M059J (cell line): Measurements from ENCODE around the gene CLIC1. TPM values are rescaled to one million over a fixed set of nuclear protein-coding genes. Genes with fewer than 3 reads are reported as not detected.

Source experiments
- DNase-seq: peaks from one replicate; pipeline ENCODE4 v3.0.0-alpha.2; 2012; ENCODE audit warnings: low read depth
- total RNA-seq: library from RNA; depleted of rRNA; stranded (reverse); fragments of >200 nt; shearing (Covaris generic); gene quantifications from 2 replicates; pipeline ENCODE4 v1.2.3, GENCODE V29; 2014

CLIC1 gene
- total RNA-seq, 1 experiment from 2014 or later = 1,686 TPM

- peak; percentile 97 for DNase-seq
Measured at GRCh38 chr6:31737991-31738979, 2.0 kb upstream of the CLIC1 start.

- DNase-seq = peak; percentile 51
Measured at GRCh38 chr6:31737315-31737990, 1.1 kb upstream of the CLIC1 start.

- DNase-seq = no peak
Measured at GRCh38 chr6:31736768-31737314, 511 bp upstream of the CLIC1 start.

- DNase-seq = peak; percentile 93
Measured at GRCh38 chr6:31734821-31735406, 1.4 kb downstream of the CLIC1 start.

- no peak for DNase-seq
Measured at GRCh38 chr6:31734247-31734820, 2.0 kb downstream of the CLIC1 start.

- no peak for DNase-seq
Measured at GRCh38 chr6:31733734-31734133, 2.6 kb downstream of the CLIC1 start.

GRCh38 chr6:31732029-31732428, 4.3 kb downstream of the CLIC1 start:
- DNase-seq = no peak

- peak; percentile 35 for DNase-seq
Measured at GRCh38 chr6:31730631-31731086, 5.7 kb downstream of the CLIC1 start.

- DNase-seq = peak; percentile 89
Measured at GRCh38 chr6:31729979-31730630, 6.2 kb downstream of the CLIC1 start.

GRCh38 chr6:31729515-31729978, 6.8 kb downstream of the CLIC1 start:
- DNase-seq = peak; percentile 92

GRCh38 chr6:31728767-31729514, 7.4 kb downstream of the CLIC1 start, which contains the start of gene DDAH2:
Gene DDAH2, minus strand, starts transcription at chr6:31729299. Its CDS starts 138 bp downstream, at chr6:31729161.
- no peak for DNase-seq

GRCh38 chr6:31727717-31728671, 8.3 kb downstream of the CLIC1 start:
- DNase-seq = no peak

GRCh38 chr6:31727034-31727716, 9.2 kb downstream of the CLIC1 start:
- no peak for DNase-seq

GRCh38 chr6:31725502-31726350, 10.6 kb downstream of the CLIC1 start:
- DNase-seq = no peak

- DNase-seq = no peak
Measured at GRCh38 chr6:31723980-31724691, 12.2 kb downstream of the CLIC1 start.

GRCh38 chr6:31723245-31723979, 12.9 kb downstream of the CLIC1 start, which contains the start of gene MPIG6B:
Gene MPIG6B, plus strand, starts transcription at chr6:31723373. Its CDS starts 11 bp downstream, at chr6:31723384.
- no peak for DNase-seq
